D721Med (cell line): ENCODE results near the gene TYMP.
"Not testable (repeated sequence)": the region's sequence is repeated elsewhere in the genome, so short reads cannot be mapped to it uniquely, and the experiment has no call there.

Experiments used
- DNase-seq: peaks from one replicate; pipeline ENCODE4 v3.0.0; 2011; ENCODE audit warnings: low spot score; ENCODE audit not compliant: insufficient read length
- FAIRE-seq: peaks from 2 replicates; lab custom pipeline; 2011; peaks lifted over from hg19 to GRCh38; lab: Jason Lieb, UNC
- CTCF ChIP-seq: IDR thresholded peaks from 2 replicates; pipeline ENCODE4 v1.5.1; 2012; ENCODE audit warnings: mild to moderate bottlenecking, control low read depth; ENCODE audit not compliant: insufficient read depth; ENCODE audit errors: missing control alignments

The TYMP gene

DNA sequence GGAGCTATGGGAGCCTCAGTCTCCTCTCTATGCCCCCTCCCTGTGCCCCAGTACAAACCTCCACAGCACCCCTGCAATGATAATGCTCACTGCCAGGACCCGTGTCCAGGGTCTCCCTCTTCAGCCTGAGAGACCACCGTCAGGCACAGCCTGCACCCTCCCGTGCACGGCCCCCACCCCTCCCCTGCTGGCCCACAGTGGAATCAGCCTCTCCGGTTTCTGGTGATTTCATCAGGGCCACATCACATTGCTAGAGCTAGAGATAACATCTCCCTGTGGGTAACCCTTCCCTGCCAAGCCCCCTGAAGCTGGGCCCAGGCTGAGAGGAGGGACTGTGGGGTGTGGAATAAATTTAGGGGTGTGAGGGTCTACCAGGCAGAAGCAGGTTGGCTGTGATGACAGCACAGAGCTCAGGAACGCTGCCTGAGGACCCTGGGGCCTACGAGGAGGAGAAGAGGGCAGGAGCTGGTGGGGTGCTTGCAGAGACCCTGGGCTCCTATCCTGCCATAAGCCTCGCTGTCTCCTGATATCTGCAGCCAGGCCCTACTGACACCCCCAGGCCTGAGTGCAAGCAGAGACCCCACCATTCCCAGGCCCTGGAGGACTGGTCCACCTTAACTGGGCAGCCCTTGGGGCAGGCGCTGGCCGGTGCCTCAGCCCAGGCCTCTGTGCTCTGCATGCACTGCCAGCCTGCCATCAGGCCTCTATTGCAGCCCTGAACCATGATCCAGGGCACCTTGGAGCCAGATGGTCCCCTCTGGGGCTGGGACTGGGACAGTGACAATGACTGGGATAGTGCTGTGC is 15.9 kb upstream of the TYMP start, which contains the start of gene KLHDC7B:
TSS of gene KLHDC7B (plus strand) at position 378 of the 804 bp plus-strand sequence. CDS start at position 723, 345 bp downstream.
- FAIRE-seq (no peak), DNase-seq (no peak)
- TF ChIP-seq CTCF = no peak

DNA sequence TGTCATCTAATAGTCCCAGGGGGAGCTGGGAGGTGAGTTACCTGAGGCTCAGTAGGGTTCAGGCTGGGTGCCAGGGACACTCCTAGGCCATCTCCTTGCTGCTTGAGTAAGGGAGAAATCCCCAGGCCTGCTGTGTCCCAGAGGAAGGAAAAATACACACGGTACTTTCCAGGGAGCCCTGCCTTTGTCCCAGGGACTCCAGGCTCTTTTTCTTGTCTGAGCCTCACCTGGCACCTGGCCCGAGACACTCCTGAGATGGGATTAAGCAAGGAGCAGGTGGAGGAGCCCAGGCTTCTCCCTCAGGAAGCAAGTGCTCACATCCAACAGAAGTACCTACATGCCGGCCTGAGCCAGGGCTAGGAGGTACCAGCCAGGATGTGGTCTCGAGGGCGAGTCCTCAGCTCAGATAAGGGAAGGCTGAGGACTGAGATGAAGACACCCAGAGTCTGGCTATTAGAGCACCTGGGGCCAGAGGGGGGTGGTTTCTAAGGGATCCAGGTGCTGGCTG is 15.0 kb upstream of the TYMP start:
- no peak for DNase-seq
- no peak for FAIRE-seq
- no peak for TF ChIP-seq CTCF

DNA sequence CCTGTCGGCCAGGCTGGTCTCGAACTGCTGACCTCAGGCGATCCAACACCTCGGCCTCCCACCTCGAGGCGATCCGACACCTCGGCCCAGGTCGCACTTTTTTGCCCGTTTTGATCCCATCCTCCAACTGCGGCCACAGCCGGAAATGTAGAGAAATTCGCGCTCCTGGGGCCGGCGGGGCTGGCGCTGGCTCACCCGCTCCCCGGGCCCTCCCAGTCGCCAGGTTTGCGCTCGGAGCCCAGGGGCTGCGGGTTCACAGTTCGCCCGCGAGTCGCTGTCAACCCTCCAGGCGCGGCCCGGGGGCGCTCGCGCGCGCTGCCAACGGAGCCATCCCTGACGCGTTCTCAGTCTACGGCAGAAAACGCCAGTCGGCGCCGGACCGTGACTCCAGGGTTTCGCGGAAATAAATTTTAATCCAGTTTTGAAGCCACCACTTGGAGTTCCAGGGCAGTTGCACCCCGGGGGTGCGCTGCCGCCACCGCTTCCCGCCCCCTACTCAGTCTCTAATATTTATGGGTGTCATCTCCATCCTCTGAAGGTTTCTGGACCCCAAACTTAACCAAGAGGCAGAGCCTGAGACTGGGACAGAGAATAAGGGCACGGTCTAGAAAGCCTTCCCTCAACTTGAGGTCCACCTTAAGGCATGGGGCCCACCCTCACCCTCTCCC is 14.4 kb upstream of the TYMP start:
- DNase-seq = no peak
- TF ChIP-seq CTCF = peak; percentile 45
- FAIRE-seq = no peak

GRCh38 chr22:50542416-50542927 is 12.7 kb upstream of the TYMP start:
- FAIRE-seq (no peak), DNase-seq (no peak)
- no peak for TF ChIP-seq CTCF

DNA sequence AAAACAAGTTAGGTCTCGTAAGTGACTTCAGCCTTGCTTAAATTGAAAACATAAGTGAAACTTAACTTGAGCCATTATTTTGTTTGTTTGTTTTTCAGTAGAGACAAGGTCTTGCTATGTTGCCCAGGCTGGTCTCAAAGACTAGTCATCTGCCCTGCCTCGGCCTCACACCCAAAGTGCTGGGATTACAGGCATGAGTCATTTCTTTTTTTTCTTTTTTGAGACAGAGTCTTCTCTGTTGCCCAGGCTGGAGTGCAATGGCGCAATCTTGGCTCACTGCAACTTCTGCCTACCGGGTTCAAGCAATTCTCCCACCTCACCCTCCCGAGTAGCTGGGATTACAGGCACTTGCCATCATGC is 11.8 kb upstream of the TYMP start:
- DNase-seq, FAIRE-seq: not testable (repeated sequence)

GRCh38 chr22:50540381-50540780 is 10.6 kb upstream of the TYMP start:
- FAIRE-seq = no peak
- DNase-seq = no peak
- TF ChIP-seq CTCF = no peak

- DNase-seq = no peak
- TF ChIP-seq CTCF = no peak
- no peak for FAIRE-seq
Observed at GRCh38 chr22:50537765-50538164, 8.0 kb upstream of the TYMP start.
